Measurements from ENCODE around the gene AQP10. TPM values are rescaled to one million over a fixed set of nuclear protein-coding genes. Genes with fewer than 3 reads are reported as not detected.
A peak's percentile ranks its signal among the peaks of the same experiment; 100 is the strongest.
"Not testable (repeated sequence)": the region's sequence is repeated elsewhere in the genome, so short reads cannot be mapped to it uniquely, and the experiment has no call there.

Gene AQP10
- total and polyA plus RNA-seq, 4 experiments from 2014 or later, result not detected

- Histone ChIP-seq H3K27ac (ENCODE audit: low read depth, low read length) (no peak overlapping the region), H3K9me3 (ENCODE audit: control insufficient read depth in 1 of 2, low read length in 2 of 2) (peaks cover 0 to 7% of the 10 kb centered on the region in 2 donors), H3K27me3 (ENCODE audit: insufficient read depth, low read length) (no peaks in the 10 kb centered on the region), H3K36me3 (ENCODE audit: insufficient read depth, low read length) (no peaks in the 10 kb centered on the region), H3K4me3 (ENCODE audit: low read length in 2 of 2) (no peak overlapping the region), H3K4me1 (ENCODE audit: insufficient read depth, low read length) (no peaks in the 10 kb centered on the region)
- no peak for DNase-seq
- H3K4me3 Mint-ChIP-seq, result no peak overlapping the region
- peaks cover 0 to 4% of the 10 kb centered on the region in 2 donors for H3K27me3 Mint-ChIP-seq
- no peak overlapping the region for H3K27ac Mint-ChIP-seq
- ChIA-PET CTCF (ENCODE audit: partially characterized antibody) (interaction anchor here (0.7 kb wide), 1 partner anchor 960 kb away, joined by 3 read pairs; no protein-coding TSS in a partner anchor), POLR2A (ENCODE audit: partially characterized antibody) (no interaction called here)
- no peaks in the 10 kb centered on the region for H3K4me1 Mint-ChIP-seq
- intact Hi-C loops (cut with micrococcal nuclease), result no loop called here
- peaks cover 4 to 8% of the 10 kb centered on the region in 2 donors for H3K36me3 Mint-ChIP-seq
- peaks cover 0 to 28% (median 18%) of the 10 kb centered on the region in 8 donors for H3K9me3 Mint-ChIP-seq
Observed at GRCh38 chr1:154290921-154291320, 30.0 kb upstream of the AQP10 start.

DNA sequence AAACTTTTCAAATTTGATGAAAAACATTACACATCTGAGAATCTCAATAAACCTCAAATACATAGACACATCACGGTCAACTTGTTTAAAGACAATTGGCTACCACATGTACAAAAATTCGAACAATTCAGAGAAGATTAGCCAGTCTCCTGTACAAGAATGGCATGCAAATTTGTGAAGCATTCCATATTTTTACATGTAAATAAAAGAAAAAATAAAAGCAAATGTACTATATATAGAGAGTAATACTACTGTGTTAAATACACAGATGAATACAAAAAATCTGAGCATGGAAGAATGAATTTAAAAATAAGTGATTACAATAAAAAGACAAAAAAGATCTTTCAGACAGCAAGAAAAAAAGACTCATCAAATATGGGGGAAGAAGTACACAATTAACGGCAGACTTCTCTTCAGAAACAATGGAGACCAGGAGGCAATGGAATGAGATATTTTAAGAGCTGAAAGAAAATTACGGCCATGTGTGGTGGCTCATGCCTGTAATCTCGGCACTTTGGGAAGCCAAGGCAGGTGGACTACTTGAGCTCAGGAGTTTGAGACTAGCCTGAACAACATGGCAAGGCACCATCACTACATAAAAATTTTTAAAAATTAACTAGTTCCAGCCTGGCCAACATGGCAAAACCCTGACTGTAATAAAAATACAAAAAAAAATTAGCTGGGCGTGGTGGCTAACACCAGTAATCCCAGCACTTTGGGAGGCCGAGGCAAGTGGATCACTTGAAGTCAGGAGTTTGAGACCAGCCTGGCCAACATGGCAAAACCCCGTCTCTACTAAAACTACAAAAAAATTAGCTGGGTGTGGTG, 25.3 kb upstream of the AQP10 start:
- H3K27ac ChIP-seq (ENCODE audit: low read depth, low read length), result no peak overlapping the region
- H3K27me3 Mint-ChIP-seq, result no peaks in the 10 kb centered on the region
- no peak overlapping the region for H3K4me3 Mint-ChIP-seq
- H3K4me3 ChIP-seq (ENCODE audit: low read length in 2 of 2), result no peak overlapping the region
- no peaks in the 10 kb centered on the region for H3K4me1 Mint-ChIP-seq
- H3K36me3 Mint-ChIP-seq, result peaks cover 4 to 8% of the 10 kb centered on the region in 2 donors
- intact Hi-C loops (cut with micrococcal nuclease), result no loop called here
- H3K27ac Mint-ChIP-seq, result peak overlapping the region in 2 of 7 donors; percentile 29 to 75
- DNase-seq, result peak in 1 of 5 donors; percentile 22
- H3K9me3 ChIP-seq (ENCODE audit: control insufficient read depth in 1 of 2, low read length in 2 of 2), result peaks cover 0 to 7% of the 10 kb centered on the region in 2 donors
- ChIA-PET POLR2A (ENCODE audit: partially characterized antibody) (no interaction called here), CTCF (ENCODE audit: partially characterized antibody) (interaction anchor here (1.5 kb wide), 1 partner anchor 40 kb away, joined by 6 read pairs; no protein-coding TSS in a partner anchor)
- peaks cover 0 to 35% (median 18%) of the 10 kb centered on the region in 8 donors for H3K9me3 Mint-ChIP-seq
- H3K27me3 ChIP-seq (ENCODE audit: insufficient read depth, low read length), result no peaks in the 10 kb centered on the region
- H3K36me3 ChIP-seq (ENCODE audit: insufficient read depth, low read length), result no peaks in the 10 kb centered on the region
- no peaks in the 10 kb centered on the region for H3K4me1 ChIP-seq (ENCODE audit: insufficient read depth, low read length)

- CTCF ChIA-PET (ENCODE audit: partially characterized antibody), result interaction anchor here (1.5 kb wide), 1 partner anchor 22 kb away, joined by 3 read pairs; no protein-coding TSS in a partner anchor
- Histone ChIP-seq H3K27me3 (ENCODE audit: insufficient read depth, low read length) (no peaks in the 10 kb centered on the region), H3K4me3 (ENCODE audit: low read length in 2 of 2) (no peak overlapping the region), H3K4me1 (ENCODE audit: insufficient read depth, low read length) (no peaks in the 10 kb centered on the region), H3K36me3 (ENCODE audit: insufficient read depth, low read length) (no peaks in the 10 kb centered on the region), H3K27ac (ENCODE audit: low read depth, low read length) (no peak overlapping the region), H3K9me3 (ENCODE audit: control insufficient read depth in 1 of 2, low read length in 2 of 2) (no peaks in the 10 kb centered on the region)
- Mint-ChIP-seq H3K4me3 (no peak overlapping the region), H3K4me1 (no peaks in the 10 kb centered on the region), H3K27me3 (no peaks in the 10 kb centered on the region), H3K27ac (no peak overlapping the region), H3K36me3 (no peaks in the 10 kb centered on the region), H3K9me3 (peaks cover 0 to 4% (median 0%) of the 10 kb centered on the region in 8 donors)
- POLR2A ChIA-PET (ENCODE audit: partially characterized antibody), result interaction anchor here (1.1 kb wide), 1 partner anchor 14 kb away, joined by 3 read pairs; no protein-coding TSS in a partner anchor
- intact Hi-C loops (cut with micrococcal nuclease), result no loop called here
- no peak for DNase-seq
Observed at GRCh38 chr1:154301582-154301981, 19.3 kb upstream of the AQP10 start.

GRCh38 chr1:154304664-154305337, 16.1 kb upstream of the AQP10 start:
- CTCF ChIA-PET (ENCODE audit: partially characterized antibody), result interaction anchor here (4.2 kb wide), 1 partner anchor 31 kb away, joined by 14 read pairs; no protein-coding TSS in a partner anchor
- Mint-ChIP-seq H3K27ac (peak overlapping the region in 1 of 7 donors; percentile 71), H3K9me3 (peaks cover 0 to 2% (median 0%) of the 10 kb centered on the region in 8 donors), H3K36me3 (no peaks in the 10 kb centered on the region), H3K4me3 (no peak overlapping the region), H3K4me1 (peaks cover 7 to 12% (median 12%) of the 10 kb centered on the region in 4 donors), H3K27me3 (no peaks in the 10 kb centered on the region)
- no peaks in the 10 kb centered on the region for H3K27me3 ChIP-seq (ENCODE audit: insufficient read depth, low read length)
- H3K9me3 ChIP-seq (ENCODE audit: control insufficient read depth in 1 of 2, low read length in 2 of 2), result no peaks in the 10 kb centered on the region
- H3K4me1 ChIP-seq (ENCODE audit: insufficient read depth, low read length), result peaks cover 13% of the 10 kb centered on the region
- intact Hi-C loops (cut with micrococcal nuclease), result no loop called here
- POLR2A ChIA-PET (ENCODE audit: partially characterized antibody), result no interaction called here
- DNase-seq, result no peak
- H3K4me3 ChIP-seq (ENCODE audit: low read length in 2 of 2), result no peak overlapping the region
- no peaks in the 10 kb centered on the region for H3K36me3 ChIP-seq (ENCODE audit: insufficient read depth, low read length)
- no peak overlapping the region for H3K27ac ChIP-seq (ENCODE audit: low read depth, low read length)

DNA sequence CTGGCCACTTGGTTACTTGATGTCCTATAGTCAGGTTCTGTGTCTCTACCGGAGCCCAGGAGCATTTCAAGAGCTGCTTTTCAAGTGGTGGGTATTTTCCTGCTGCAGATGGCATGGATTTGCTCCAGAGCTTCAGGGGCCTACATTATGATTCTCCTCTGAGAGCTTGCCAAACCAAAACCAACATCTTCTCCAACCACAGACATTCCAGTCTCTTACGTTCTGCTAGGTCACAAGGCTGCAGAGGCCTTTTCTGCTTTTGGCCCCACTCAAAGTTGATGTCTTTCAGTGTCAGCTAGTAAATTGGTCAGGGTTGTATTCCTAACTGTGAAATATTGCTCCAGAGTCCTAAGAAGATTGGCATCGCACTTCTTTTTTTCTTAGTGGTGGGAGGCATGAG, 14.7 kb upstream of the AQP10 start:
- H3K27me3 Mint-ChIP-seq, result no peaks in the 10 kb centered on the region
- no peak overlapping the region for H3K27ac ChIP-seq (ENCODE audit: low read depth, low read length)
- POLR2A ChIA-PET (ENCODE audit: partially characterized antibody), result interaction anchor here (0.5 kb wide), 1 partner anchor 24 kb away, joined by 3 read pairs; no protein-coding TSS in a partner anchor

DNA sequence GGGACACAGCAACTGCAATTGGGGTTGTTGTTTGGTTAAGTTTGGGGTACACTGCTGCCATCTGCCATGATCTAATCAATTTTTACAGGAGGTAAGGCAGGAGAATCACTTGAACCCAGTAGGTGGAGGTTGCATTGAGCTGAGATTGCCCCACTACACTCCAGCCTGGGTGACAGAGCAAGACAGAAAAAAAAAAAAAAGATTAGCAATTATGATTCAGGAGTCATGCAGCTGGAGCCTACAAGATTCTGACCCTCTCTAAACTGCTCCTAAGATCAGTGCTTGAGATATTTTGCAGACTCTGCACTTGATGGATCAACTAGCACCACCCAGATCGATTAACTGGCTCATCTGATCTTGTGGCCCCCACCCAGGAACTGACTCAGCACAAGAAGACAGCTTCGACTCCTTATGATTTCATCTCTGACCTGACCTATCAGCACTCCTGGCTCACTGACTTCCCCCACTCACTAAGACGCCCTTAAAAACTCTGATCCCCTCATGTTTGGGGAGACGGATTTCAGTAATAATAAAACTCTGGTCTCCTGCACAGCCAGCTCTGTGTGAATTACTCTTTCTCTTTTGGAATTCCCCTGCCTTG, 13.1 kb upstream of the AQP10 start:
- DNase-seq; H3K9me3 Mint-ChIP-seq; H3K36me3 ChIP-seq (ENCODE audit: insufficient read depth, low read length); H3K36me3 Mint-ChIP-seq; H3K9me3 ChIP-seq (ENCODE audit: control insufficient read depth in 1 of 2, low read length in 2 of 2); H3K27ac ChIP-seq (ENCODE audit: low read depth, low read length); H3K27me3 Mint-ChIP-seq; H3K4me3 ChIP-seq (ENCODE audit: low read length in 2 of 2); H3K27me3 ChIP-seq (ENCODE audit: insufficient read depth, low read length); intact Hi-C loops (cut with micrococcal nuclease): not testable (repeated sequence)
- ChIA-PET POLR2A (ENCODE audit: partially characterized antibody) (interaction anchor here (0.6 to 1.4 kb wide), 4 partner anchors 21 to 700 kb away, joined by 3 to 6 read pairs (median 3); no protein-coding TSS in a partner anchor), CTCF (ENCODE audit: partially characterized antibody) (interaction anchor here (1.1 to 4.2 kb wide), 3 partner anchors 10 to 29 kb away, joined by 3 to 14 read pairs (median 3); no protein-coding TSS in a partner anchor)
- peaks cover 13% of the 10 kb centered on the region for H3K4me1 ChIP-seq (ENCODE audit: insufficient read depth, low read length)
- Mint-ChIP-seq H3K4me1 (peaks cover 7 to 12% (median 12%) of the 10 kb centered on the region in 4 donors), H3K4me3 (peak overlapping the region in 1 of 8 donors; percentile 16), H3K27ac (peak overlapping the region in 6 of 7 donors; percentile 48 to 79 (median 70))

More for the DNA sequence above, 14.7 kb upstream of the AQP10 start:
- Mint-ChIP-seq H3K4me1 (peaks cover 7 to 12% (median 12%) of the 10 kb centered on the region in 4 donors), H3K4me3 (no peak overlapping the region), H3K36me3 (no peaks in the 10 kb centered on the region), H3K9me3 (peaks cover 0 to 2% (median 0%) of the 10 kb centered on the region in 8 donors), H3K27ac (peak overlapping the region in 1 of 7 donors; percentile 57)
- peaks cover 13% of the 10 kb centered on the region for H3K4me1 ChIP-seq (ENCODE audit: insufficient read depth, low read length)
- CTCF ChIA-PET (ENCODE audit: partially characterized antibody), result interaction anchor here (1.2 to 4.2 kb wide), 2 partner anchors 30 to 36 kb away, joined by 4 to 14 read pairs; no protein-coding TSS in a partner anchor
- intact Hi-C loops (cut with micrococcal nuclease), result no loop called here
- H3K27me3 ChIP-seq (ENCODE audit: insufficient read depth, low read length), result no peaks in the 10 kb centered on the region
- H3K36me3 ChIP-seq (ENCODE audit: insufficient read depth, low read length), result no peaks in the 10 kb centered on the region
- H3K9me3 ChIP-seq (ENCODE audit: control insufficient read depth in 1 of 2, low read length in 2 of 2), result no peaks in the 10 kb centered on the region
- DNase-seq, result no peak
- H3K4me3 ChIP-seq (ENCODE audit: low read length in 2 of 2), result no peak overlapping the region
